ENCODE results near the gene OR10J4.
"Not testable (repeated sequence)": the region's sequence is repeated elsewhere in the genome, so short reads cannot be mapped to it uniquely, and the experiment has no call there.

Gene OR10J4

DNA sequence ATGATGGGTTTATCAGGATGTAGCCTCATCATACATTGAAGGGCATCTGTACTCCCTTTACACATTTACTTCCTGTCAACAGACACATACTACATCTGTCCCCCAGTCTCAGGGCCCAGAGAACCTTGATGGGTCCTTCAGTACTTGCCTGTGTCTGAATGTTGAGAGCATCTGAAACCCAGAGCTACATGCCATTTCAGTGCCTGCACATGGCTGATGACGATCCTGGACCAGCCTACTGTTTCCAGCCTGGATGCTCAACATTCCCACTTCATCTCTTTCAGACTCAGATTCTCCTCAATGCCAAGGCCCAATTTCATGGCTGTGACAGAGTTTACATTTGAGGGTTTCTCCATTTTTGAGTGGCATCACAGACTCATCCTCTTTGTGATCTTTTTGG, at the start of gene OR10J4:
OR10J4 (plus strand) TSS at position 301 of the 400 bp plus-strand sequence.
- no peak for DNase-seq

DNA sequence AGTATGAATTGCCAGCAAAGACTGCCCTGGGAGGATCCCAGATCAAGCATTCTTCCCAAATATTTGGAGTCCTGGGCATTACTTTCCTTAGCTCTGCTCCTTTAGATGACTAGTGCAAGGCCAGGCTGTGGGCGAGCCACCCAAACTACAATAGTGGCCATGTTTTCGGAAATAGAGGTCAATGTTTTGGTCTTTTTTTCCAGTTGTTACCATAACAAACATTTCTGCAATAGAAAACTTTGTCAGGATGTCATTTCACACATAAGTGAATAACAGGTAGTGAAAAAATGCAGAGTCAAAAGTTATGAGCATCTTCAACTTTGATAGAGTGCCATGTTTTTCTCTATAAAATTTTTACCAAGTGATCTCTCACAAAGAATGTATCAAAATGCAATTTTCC, 25.2 kb upstream of the OR10J4 start:
- no peak for DNase-seq

DNA sequence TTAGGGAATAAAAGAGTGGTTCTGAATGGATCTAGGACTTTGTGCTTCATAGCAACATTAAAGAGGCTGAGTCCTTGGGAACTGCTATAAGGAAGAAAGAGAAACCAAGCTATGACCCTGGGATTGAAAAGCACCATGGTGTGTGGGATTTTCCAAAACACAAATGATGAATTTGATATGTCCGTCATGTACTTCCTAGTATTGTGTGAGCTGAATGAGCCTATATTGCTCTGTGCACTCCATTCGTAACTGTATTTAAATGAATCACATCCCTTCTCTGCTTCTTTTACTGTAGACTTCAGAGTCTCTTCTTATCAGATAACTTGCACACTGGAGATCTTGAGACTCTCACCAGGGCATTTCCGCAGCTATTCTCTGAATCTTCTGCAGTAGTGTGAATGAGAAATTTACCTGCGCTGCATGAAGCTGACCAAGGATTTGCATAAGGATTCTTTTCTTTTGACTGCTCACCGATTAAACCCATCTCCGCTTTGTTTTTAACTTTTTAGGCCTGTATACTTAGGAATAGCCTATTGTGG, 23.1 kb upstream of the OR10J4 start:
- no peak for DNase-seq

DNA sequence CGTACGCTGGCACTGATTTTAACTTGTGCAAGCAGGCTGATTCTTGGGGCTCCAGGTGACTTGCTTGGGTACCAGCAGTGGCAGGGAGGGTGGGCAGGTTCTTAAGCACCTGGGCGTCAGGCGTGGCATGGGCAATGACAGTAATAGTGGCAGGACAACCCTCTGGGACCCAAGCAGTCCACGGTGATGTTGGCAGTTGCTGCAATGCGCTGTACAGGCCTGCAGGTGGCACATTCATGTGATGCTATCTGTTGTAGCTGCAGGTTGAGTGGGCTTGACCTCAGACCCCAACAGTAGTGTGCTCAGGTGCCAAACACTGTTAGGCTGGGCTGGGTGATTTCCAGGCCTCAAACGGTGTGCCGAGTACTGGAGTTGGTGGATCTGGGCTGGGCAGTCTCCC, 10.2 kb upstream of the OR10J4 start:
- DNase-seq: no peak

DNA sequence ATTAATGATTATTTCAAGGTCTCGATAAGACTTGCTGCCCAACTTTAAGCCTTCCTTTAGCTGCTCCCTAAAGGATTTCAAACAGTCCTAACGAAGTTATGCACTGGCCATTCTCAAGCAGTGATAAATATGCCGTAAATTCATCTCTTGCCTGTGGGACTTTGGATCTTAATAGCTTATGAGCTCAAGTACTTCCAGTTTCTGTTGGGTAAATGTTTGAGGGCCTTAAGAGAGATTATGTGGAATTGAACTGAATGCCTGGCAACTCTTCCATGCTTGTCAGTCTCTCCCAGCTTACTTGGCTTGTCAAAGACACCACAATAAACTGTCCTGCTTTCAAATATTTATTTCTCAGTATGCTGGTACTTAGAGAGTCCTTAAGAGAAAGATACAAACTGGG, 3.5 kb upstream of the OR10J4 start:
- no peak for DNase-seq

DNA sequence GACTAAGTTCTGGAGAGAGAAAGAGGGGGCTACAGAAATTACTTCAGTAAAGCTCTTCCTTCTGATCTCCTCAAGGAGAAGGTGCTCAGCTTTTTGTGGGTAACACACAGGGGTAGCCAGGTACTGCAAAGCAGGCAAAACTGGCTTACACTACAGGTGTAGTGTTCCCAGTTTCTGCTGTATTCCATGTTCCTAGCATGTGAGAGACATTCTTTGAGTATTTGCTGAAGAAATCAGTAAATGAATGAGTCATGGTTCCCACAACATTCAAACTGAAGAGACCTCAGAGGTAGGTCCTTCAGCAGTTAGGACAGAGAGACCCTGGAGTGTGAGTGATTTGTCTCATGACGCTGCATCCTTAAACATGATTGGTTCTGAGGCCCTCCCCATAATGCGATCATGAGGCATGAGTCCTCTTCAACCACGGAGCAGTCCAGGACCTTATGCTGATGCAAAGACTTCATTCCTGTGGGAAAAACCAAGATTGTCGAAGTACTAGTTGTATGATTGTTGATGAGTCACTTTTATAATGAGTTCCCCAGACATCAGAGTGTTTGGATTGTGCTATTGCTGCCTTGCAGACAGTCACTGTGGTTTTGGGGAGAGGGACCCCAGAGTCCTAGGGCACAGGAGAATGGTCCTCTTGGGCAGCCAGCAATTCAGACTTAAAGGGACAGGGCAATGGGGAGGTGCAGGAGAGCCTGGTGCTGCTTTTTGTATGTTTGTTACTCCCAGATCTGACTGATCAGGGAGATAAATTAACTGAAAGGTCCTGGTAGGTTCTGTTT, 2.7 kb upstream of the OR10J4 start:
- no peak for DNase-seq

DNA sequence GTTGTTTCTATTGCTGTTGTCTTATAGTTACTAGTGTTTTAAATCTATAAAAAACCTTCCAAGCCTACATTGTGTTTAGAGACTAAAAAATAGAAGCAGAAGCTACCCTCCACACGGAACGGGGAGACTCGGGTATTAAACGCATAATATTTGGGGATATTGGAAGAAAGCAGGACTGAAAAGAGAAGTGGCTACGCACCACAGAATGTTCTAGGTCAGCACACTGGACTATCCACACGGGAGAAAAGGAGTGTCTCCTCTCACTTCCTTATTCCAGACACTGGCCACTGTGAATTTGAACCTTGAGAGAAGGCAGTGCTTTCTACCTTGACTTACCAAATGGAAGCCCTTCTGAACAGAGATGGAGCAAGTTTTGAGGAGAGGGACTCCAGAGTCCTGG, 1.0 kb upstream of the OR10J4 start:
- no peak for DNase-seq

DNA sequence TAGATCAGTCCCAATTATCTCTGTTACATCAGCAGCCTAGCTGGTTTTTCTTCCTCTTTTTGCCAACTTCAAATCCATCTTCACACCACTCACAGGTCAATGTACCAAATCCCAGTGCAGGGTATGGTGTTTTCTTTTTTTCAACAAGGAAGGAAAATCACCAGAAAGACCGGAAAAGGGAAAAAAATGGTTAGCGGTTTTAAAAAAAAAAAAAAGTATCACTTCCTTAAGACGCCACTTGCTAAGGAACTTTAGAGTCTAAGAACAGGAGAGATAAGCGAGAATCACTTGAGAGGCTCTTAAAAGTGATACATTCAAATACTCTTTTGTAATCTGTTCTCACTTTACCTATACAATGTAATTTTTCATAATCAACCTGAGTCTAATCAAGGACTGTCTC, 4.5 kb downstream of the OR10J4 start:
- DNase-seq: no peak

DNA sequence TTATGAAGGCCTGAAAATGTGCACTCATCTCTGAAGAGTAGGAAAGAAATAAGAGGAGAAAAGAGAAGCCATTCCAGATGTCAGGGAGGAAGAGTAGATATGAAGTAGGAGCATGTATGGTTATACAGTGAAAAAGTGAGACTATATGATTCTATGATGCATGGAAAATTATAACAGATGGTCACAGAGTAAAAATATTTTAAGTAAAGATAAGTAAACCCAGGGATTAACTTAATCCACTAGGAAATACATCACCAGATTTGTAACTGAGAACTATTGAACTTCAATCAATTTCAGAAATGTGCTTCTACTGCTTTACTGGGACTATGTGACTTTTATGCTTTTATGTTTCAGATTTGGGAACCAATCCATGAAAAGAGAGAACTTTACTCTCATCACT, 7.4 kb downstream of the OR10J4 start, which contains the start of gene OR10J1:
OR10J1 (plus strand) TSS at position 301 of the 400 bp plus-strand sequence; CDS start at position 371, 70 bp downstream.
- no peak for DNase-seq

DNA sequence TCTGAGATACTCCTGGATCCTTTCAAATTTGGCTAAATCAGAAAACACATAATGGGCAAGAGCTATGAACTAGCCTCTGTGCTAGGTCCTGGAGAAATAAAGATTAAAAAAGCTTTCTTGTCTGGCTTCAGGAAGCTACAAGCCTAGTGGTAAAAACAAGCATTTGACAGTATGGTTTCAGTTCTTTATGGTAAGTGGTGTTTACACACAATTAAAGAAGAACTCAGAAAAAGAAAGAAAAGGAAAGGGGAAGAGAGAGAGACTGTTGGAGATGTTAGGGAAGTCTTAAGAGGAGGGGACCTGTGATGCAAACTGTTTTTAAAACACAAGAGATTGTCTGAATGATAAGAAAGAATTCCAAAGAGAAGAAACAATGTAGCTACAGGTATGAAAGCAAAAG, 9.4 kb downstream of the OR10J4 start:
- no peak for DNase-seq

DNA sequence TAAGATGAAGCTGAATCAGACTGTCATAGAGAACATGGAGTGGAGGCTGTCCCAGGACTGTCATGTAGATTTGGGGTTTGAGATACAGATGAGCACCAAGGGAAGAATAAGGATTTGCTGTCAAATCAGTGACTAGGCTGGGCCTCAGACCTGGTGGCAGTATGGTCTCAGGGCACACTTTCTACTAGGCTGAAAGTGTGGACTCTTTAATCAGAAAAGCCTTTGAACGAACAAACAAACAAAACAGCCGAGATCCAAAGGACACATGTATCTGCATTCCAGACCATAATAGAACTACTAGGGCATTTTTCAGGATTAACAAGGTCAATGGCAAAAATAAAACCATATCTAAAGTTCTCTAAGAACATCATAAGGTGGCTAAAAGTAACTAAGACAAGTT, 10.4 kb downstream of the OR10J4 start:
- DNase-seq: no peak

DNA sequence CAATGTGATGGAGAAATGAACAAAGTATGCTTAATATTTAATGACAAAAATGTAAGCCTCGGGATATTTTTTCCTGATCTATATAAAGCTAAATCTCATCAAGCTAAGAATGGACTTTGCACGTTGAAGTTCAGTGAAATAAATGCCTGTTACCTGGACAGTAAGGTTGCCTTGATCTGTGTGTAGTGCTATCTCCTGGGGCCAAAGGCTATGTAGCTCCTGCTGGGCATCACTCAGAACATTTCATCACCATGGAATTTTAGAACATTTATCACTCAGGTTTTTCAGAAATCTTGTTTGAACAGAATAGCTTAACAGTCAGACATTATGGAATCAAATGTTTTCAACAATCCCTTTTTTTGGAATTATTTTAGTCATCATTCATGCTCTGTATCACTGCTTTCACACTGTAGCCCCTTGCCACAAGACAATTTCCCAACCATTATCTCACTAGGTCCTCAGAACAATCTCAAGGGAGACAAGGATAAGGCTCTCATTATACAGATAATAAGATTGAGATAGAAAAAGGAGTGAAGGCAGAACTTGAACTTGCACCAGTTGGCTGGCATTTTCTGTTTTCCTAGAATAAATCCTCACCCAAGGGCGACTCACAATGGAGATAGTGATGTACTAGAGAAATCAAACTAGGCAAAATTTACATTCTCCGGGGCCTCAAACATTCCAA, 11.2 kb downstream of the OR10J4 start:
- no peak for DNase-seq

DNA sequence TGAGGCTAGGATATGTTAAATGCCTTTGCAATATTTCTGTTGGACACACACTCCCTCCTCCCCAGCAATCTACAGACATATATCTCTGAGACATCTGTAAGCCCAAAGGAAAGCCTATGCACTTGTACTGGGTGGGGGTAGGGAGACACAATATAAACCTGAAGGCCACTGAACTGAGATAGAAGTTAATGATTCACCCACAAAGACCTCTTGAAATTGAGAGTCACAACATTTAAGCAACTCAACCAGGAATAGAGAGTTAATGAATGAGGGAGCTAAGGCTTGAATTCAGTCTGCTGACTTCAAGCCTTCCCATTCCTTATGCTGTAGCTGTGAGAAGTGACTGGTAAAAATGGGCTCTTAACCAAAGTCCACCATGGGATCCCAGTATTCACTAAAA, 12.5 kb downstream of the OR10J4 start:
- no peak for DNase-seq

DNA sequence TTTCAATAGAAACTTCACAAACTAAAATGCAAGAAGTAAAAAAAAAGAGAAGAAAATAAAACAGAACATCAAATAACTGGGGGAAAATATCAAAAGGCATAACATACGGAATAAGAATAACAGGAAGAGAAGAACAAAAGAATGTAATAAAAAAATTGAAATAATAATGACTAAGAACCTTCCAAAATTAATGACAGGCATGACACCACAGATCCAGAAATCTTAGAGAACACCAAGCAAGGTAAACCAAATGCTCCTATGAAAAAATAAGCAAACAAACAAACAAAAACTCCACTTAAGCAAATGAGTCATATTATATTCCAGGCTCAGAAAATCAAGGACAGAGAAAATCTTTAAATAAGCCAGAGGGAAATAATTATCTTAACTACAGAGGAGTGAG, 16.2 kb downstream of the OR10J4 start:
- no peak for DNase-seq

DNA sequence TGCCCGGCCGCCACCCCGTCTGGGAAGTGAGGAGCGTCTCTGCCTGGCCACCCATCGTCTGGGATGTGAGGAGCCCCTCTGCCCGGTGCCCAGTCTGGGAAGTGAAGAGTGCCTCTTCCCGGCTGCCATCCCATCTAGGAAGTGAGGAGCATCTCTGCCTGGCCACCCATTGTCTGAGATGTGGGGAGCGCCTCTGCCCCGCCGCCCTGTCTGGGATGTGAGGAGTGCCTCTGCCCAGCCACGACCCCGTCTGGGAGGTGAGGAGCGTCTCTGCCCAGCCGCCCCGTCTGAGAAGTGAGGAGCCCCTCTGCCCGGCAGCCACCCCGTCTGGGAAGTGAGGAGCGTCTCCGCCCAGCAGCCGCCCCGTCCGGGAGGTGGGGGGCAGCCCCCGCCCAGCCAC, 17.6 kb downstream of the OR10J4 start:
- not testable (repeated sequence) for DNase-seq

DNA sequence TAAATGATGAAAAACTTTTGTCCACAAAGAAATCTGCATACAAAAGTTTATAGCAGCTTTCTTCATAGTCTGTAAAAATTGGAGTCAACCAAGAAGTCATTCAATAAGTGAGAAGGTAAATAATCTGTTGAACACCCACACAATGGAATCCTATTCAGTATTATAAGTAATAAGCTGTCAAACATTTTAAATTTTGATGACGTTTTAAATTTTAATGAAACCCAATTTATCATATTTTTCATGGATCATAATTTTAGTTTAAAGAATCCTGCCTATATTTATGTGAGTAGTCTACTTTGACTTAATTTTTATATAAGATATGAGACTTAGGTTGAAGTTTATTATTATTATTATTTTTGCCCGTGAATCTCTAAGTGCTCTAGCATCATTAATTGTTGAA, 27.5 kb downstream of the OR10J4 start:
- no peak for DNase-seq

DNA sequence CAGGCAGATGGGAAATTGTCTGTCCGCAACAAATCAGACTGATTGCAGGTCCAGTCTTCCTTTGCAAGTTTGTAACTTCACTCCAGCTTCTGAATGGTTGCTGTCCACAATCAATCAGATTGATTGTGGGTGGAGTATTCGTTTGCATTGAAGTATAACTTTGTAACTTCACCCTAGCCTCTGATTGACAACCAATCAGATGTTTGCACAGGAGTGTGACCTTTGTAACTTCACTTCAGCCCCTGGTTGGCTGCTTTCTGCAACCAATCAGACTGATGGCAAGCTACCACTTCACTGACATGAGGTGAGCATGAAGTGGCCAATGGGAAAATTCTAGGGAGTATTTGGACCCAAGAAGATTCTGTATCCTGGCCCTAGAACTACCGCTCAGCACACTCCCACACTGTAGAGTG, 33.2 kb downstream of the OR10J4 start:
- no peak for DNase-seq

DNA sequence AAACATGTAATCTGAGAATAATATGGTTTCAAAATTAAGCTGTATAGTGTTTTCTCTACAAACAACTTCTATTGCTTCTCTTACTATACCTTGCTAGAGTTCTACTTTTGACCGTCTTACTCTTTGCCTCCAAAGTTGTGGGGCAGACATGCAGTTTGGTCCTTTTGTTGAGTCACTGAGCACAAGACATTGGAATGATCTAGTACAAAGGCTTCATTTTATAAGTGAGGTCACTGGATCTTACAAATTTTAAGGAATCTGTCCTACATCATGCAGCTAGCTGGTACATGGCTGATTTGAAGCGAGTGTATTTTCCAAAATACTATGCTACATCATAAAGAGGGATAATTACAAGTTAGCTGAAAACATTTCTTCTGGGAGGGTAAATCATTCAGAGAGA, 36.3 kb downstream of the OR10J4 start:
- no peak for DNase-seq

DNA sequence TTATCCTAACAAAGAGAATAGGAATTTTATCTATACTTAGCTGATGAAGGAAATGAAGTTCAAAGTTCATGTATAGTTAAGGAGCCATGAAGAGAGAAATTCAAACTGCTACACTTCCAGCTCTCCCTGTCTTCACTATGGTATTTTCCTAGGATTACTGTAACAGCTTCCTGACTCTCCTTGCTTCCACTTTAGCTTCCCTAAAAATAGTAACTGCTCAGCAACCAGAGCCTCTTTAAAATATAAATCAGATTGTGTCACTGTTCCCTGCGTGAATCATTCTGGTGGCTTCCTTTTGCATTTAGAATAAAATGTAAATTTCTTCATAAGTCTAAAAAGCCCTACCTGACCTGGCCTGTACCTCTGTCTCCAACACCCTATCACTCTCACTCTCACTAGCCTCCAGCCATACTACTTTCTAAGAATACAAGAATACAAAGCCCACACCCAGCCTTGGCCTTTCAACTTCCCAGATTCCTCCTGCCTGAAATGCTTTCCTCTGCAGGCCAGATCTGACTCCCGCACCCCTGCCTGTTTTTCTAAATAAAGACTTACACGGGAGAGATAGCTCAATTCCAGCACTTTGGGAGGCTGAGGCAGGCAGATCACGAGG, 38.0 kb downstream of the OR10J4 start:
- DNase-seq: no peak

DNA sequence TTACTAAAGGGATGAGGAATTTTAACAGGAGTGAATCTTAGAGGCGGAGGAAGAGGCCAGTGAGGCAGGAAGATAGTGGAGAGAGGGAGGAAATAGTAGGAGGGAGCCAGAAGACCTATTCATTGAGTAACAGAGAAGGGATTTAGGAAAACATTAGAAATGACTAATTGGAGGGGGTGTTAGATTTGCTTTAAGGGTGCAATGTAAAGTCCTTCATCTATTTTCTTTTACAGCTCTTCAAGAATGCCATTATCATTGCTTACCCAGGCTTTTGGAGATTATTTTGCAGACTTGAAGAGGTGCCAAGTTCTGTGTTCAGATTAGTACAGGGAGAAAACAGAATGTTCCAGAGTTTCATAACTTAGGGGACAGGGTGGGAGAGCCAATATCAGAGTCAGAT, 41.3 kb downstream of the OR10J4 start:
- DNase-seq: no peak

DNA sequence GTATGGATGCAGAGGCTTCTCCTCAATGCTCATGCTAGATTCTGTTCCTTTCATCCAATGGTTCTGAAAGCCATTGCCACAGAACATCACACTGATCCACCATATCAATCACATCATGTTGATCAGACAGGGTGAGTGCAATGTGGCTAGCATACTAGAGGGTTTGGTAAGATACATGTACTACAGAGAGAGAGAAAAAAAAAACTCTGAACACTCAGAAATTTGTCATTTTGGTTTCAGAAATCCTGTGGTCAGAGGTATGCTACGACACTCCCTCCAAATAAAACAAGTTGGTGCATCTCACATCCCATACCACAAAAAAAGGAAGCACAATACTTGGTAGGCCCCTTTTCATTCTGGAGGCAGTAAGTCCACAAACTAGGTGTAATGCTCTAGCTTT, 42.9 kb downstream of the OR10J4 start:
- DNase-seq: no peak
